Activated naive CD8-positive, alpha-beta T cell treated with anti-CD3 and anti-CD28 coated beads, Interleukin-2, amount 50 U/mL, for 16 hours (primary cell): ENCODE results near the gene KIAA1328.

Source experiments
- DNase-seq: peaks from one replicate; pipeline ENCODE4 v3.0.0-alpha.2; 2020; ENCODE audit warnings: low read depth, low spot score

Gene KIAA1328

GRCh38 chr18:36950960-36951359 lies 122.0 kb downstream of the KIAA1328 start:
- no peak for DNase-seq

- DNase-seq = no peak
These were observed 124.1 kb downstream of the KIAA1328 start for GRCh38 chr18:36953047-36953446.

- no peak for DNase-seq
These were observed 131.1 kb downstream of the KIAA1328 start for GRCh38 chr18:36960038-36960437.

- no peak for DNase-seq
These were observed 134.5 kb downstream of the KIAA1328 start for GRCh38 chr18:36963464-36963863.

- DNase-seq = no peak
These were observed 145.8 kb downstream of the KIAA1328 start for GRCh38 chr18:36974686-36975085.

GRCh38 chr18:36977121-36977520 lies 148.2 kb downstream of the KIAA1328 start:
- no peak for DNase-seq

GRCh38 chr18:36993068-36993467 lies 164.1 kb downstream of the KIAA1328 start:
- no peak for DNase-seq

GRCh38 chr18:37006742-37007141 lies 177.8 kb downstream of the KIAA1328 start:
- no peak for DNase-seq

- DNase-seq = no peak
These were observed 183.5 kb downstream of the KIAA1328 start for GRCh38 chr18:37012452-37012851.

- no peak for DNase-seq
These were observed 190.4 kb downstream of the KIAA1328 start for GRCh38 chr18:37019157-37019827.

- DNase-seq = no peak
These were observed 204.5 kb downstream of the KIAA1328 start for GRCh38 chr18:37033419-37033818.

GRCh38 chr18:37042381-37042780 lies 213.5 kb downstream of the KIAA1328 start:
- no peak for DNase-seq

GRCh38 chr18:37055137-37055802 lies 226.3 kb downstream of the KIAA1328 start:
- no peak for DNase-seq

GRCh38 chr18:37064187-37064586 lies 235.3 kb downstream of the KIAA1328 start:
- DNase-seq = no peak

- DNase-seq = no peak
These were observed 236.3 kb downstream of the KIAA1328 start for GRCh38 chr18:37065254-37065653.

GRCh38 chr18:37084912-37085311 lies 256.0 kb downstream of the KIAA1328 start:
- DNase-seq = no peak

GRCh38 chr18:37085362-37085761 lies 256.4 kb downstream of the KIAA1328 start:
- no peak for DNase-seq

- no peak for DNase-seq
These were observed 279.0 kb downstream of the KIAA1328 start for GRCh38 chr18:37107748-37108522.

- DNase-seq = no peak
These were observed 293.9 kb downstream of the KIAA1328 start for GRCh38 chr18:37122877-37123276.

- no peak for DNase-seq
These were observed 295.6 kb downstream of the KIAA1328 start for GRCh38 chr18:37124516-37124915.

- DNase-seq = no peak
These were observed 306.2 kb downstream of the KIAA1328 start for GRCh38 chr18:37135177-37135576.

- DNase-seq = no peak
These were observed 309.5 kb downstream of the KIAA1328 start for GRCh38 chr18:37138456-37138855.

GRCh38 chr18:37139876-37140275 lies 310.9 kb downstream of the KIAA1328 start:
- no peak for DNase-seq
